DND-41 (cell line): ENCODE data around the gene LUZP1.

Experiments
- ATAC-seq: fragments of 200-7000 bp; cut with Tn5 transposase; 3 replicates; pipeline ENCODE4 v1.9.1; 2021; ENCODE audit warnings: low read depth; ENCODE audit not compliant: insufficient read depth
- DNase-seq: peaks from one replicate; pipeline ENCODE4 v3.0.0-alpha.2; 2020
- H2AFZ ChIP-seq: 2 replicates; pipeline ENCODE4 v1.6.0; 2012; ENCODE audit warnings: low read depth, low read length
- H3K27ac ChIP-seq: 2 replicates; pipeline ENCODE4 v1.5.1; 2012; ENCODE audit warnings: low read length, inconsistent platforms
- H3K27me3 ChIP-seq: fragments of 200-600 bp; sonication (generic); 2 replicates; pipeline ENCODE4 v1.6.0; 2012; ENCODE audit warnings: low read length, mild to moderate bottlenecking, inconsistent platforms; ENCODE audit not compliant: insufficient read depth, poor library complexity
- H3K36me3 ChIP-seq: 2 replicates; pipeline ENCODE4 v1.5.1; 2012; ENCODE audit warnings: low read length, inconsistent platforms; ENCODE audit not compliant: insufficient read depth
- H3K4me1 ChIP-seq: 2 replicates; pipeline ENCODE4 v1.5.1; 2012; ENCODE audit warnings: mild to moderate bottlenecking, low read length; ENCODE audit not compliant: insufficient read depth
- H3K4me2 ChIP-seq: 2 replicates; pipeline ENCODE4 v1.6.0; 2012; ENCODE audit warnings: mild to moderate bottlenecking, moderate library complexity, low read length, inconsistent platforms; ENCODE audit not compliant: insufficient read depth
- H3K4me3 ChIP-seq, 2 experiments: fragments of 200-600 bp in 1 of 2; shearing (Covaris generic) in 1 of 2; 2 replicates each; pipeline ENCODE4 v1.5.1; 2012 to 2016; ENCODE audit warnings: inconsistent platforms in 2 of 2, low read length in 2 of 2, mild to moderate bottlenecking in 2 of 2, low read depth in 1 of 2, moderate library complexity in 1 of 2
- H3K79me2 ChIP-seq: 2 replicates; pipeline ENCODE4 v1.6.0; 2012; ENCODE audit warnings: low read length, inconsistent platforms; ENCODE audit not compliant: insufficient read depth
- H3K9ac ChIP-seq: 2 replicates; pipeline ENCODE4 v1.6.0; 2012; ENCODE audit warnings: low read depth, mild to moderate bottlenecking, inconsistent platforms, low read length, moderate library complexity
- H3K9me3 ChIP-seq: 2 replicates; pipeline ENCODE4 v1.5.1; 2012; ENCODE audit warnings: low read length, moderate library complexity, mild to moderate bottlenecking, inconsistent platforms; ENCODE audit not compliant: insufficient read depth, severe bottlenecking
- H4K20me1 ChIP-seq: 2 replicates; pipeline ENCODE4 v1.6.0; 2012; ENCODE audit warnings: low read length; ENCODE audit not compliant: insufficient read depth
- CTCF ChIP-seq: IDR thresholded peaks from 2 replicates; pipeline ENCODE4 v1.5.1; 2012; ENCODE audit warnings: borderline replicate concordance, low read length, moderate library complexity, mild to moderate bottlenecking; ENCODE audit not compliant: poor library complexity, severe bottlenecking; ENCODE audit errors: extremely low read depth
- EZH2 ChIP-seq: IDR thresholded peaks from 3 replicates; pipeline ENCODE4 v1.6.1; 2012; ENCODE audit warnings: borderline replicate concordance, low read depth, mild to moderate bottlenecking, moderate library complexity, low read length, inconsistent platforms; ENCODE audit not compliant: severe bottlenecking

The LUZP1 gene

GRCh38 chr1:23091545-23091944 is 77.1 kb downstream of the LUZP1 start:
- Histone ChIP-seq H2AFZ (no peak overlapping the region), H3K4me3 (no peak overlapping the region), H3K4me2 (no peak overlapping the region), H3K9me3 (no peaks in the 10 kb centered on the region), H3K36me3 (peaks cover 65% of the 10 kb centered on the region), H3K27me3 (no peaks in the 10 kb centered on the region), H4K20me1 (peaks cover 12% of the 10 kb centered on the region; the same call in 1 of the 2 replicates), H3K9ac (no peak overlapping the region), H3K79me2 (no peaks in the 10 kb centered on the region), H3K27ac (no peak overlapping the region), H3K4me1 (no peaks in the 10 kb centered on the region)
- ATAC-seq (no peak), DNase-seq (no peak)
- TF ChIP-seq CTCF (no peak), EZH2 (no peak)

GRCh38 chr1:23090056-23090455 is 78.6 kb downstream of the LUZP1 start:
- TF ChIP-seq CTCF, result no peak
- TF ChIP-seq EZH2, result no peak
- DNase-seq (no peak), ATAC-seq (no peak)
- Histone ChIP-seq H3K4me3 (no peak overlapping the region), H3K9me3 (no peaks in the 10 kb centered on the region), H3K4me2 (no peak overlapping the region), H3K4me1 (no peaks in the 10 kb centered on the region), H3K9ac (no peak overlapping the region), H3K36me3 (peaks cover 79% of the 10 kb centered on the region), H3K27ac (no peak overlapping the region), H3K79me2 (no peaks in the 10 kb centered on the region), H3K27me3 (no peaks in the 10 kb centered on the region), H4K20me1 (peaks cover 12% of the 10 kb centered on the region; the same call in 1 of the 2 replicates), H2AFZ (no peak overlapping the region)

- Histone ChIP-seq H3K4me3 (no peak overlapping the region), H3K27ac (no peak overlapping the region), H3K4me1 (no peaks in the 10 kb centered on the region), H3K4me2 (no peak overlapping the region), H2AFZ (no peak overlapping the region), H4K20me1 (peaks cover 12% of the 10 kb centered on the region; the same call in 1 of the 2 replicates), H3K9ac (no peak overlapping the region), H3K36me3 (peaks cover 84% of the 10 kb centered on the region), H3K79me2 (no peaks in the 10 kb centered on the region), H3K27me3 (no peaks in the 10 kb centered on the region), H3K9me3 (no peaks in the 10 kb centered on the region)
- TF ChIP-seq EZH2 (no peak), CTCF (no peak)
- ATAC-seq (no peak), DNase-seq (no peak)
Observed at GRCh38 chr1:23088027-23088426, 80.6 kb downstream of the LUZP1 start.

GRCh38 chr1:23085696-23086095 is 83.0 kb downstream of the LUZP1 start:
- DNase-seq, result no peak
- Histone ChIP-seq H3K4me3 (no peak overlapping the region), H3K27me3 (no peaks in the 10 kb centered on the region), H3K36me3 (peaks cover 86% of the 10 kb centered on the region), H3K4me1 (no peaks in the 10 kb centered on the region), H2AFZ (no peak overlapping the region), H3K4me2 (no peak overlapping the region), H3K9me3 (no peaks in the 10 kb centered on the region), H3K27ac (no peak overlapping the region), H3K9ac (no peak overlapping the region), H3K79me2 (no peaks in the 10 kb centered on the region), H4K20me1 (peaks cover 4% of the 10 kb centered on the region; the same call in 1 of the 2 replicates)
- no peak for TF ChIP-seq CTCF
- no peak for TF ChIP-seq EZH2
- ATAC-seq, result no peak
